ENCODE data around the gene DIDO1.

DNA sequence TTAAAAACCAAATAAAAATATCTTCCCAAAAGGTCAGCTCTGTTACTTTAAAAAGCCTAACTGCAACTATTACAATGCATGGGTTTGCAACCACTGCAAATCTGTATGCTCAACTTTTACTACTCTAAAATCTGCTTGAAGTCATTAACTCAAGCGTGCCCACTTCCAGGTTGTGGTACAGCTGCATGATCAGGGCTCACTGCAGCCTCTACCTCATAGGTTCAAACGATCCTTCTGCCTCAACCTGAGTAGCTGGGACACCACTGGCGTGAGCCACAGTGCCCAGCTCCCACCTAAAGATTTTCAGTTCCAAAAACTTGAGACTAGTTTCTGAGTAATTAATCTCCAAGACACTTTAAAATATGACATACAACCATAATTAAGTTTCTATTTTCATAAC lies 8.2 kb downstream of the DIDO1 start:
- TF ChIP-seq, protein P1, sequence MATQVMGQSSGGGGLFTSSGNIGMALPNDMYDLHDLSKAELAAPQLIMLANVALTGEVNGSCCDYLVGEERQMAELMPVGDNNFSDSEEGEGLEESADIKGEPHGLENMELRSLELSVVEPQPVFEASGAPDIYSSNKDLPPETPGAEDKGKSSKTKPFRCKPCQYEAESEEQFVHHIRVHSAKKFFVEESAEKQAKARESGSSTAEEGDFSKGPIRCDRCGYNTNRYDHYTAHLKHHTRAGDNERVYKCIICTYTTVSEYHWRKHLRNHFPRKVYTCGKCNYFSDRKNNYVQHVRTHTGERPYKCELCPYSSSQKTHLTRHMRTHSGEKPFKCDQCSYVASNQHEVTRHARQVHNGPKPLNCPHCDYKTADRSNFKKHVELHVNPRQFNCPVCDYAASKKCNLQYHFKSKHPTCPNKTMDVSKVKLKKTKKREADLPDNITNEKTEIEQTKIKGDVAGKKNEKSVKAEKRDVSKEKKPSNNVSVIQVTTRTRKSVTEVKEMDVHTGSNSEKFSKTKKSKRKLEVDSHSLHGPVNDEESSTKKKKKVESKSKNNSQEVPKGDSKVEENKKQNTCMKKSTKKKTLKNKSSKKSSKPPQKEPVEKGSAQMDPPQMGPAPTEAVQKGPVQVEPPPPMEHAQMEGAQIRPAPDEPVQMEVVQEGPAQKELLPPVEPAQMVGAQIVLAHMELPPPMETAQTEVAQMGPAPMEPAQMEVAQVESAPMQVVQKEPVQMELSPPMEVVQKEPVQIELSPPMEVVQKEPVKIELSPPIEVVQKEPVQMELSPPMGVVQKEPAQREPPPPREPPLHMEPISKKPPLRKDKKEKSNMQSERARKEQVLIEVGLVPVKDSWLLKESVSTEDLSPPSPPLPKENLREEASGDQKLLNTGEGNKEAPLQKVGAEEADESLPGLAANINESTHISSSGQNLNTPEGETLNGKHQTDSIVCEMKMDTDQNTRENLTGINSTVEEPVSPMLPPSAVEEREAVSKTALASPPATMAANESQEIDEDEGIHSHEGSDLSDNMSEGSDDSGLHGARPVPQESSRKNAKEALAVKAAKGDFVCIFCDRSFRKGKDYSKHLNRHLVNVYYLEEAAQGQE (IDR thresholded peaks at IDR 0.05; ENCODE audit: insufficient read depth in 1 of 2, low read depth in 2 of 2, low read length in 2 of 2), result no peak
- TF ChIP-seq POLR2AphosphoS5 (IDR thresholded peaks at IDR 0.05; ENCODE audit: low read depth, low read length) (no peak), TAF1 (IDR thresholded peaks at IDR 0.05; ENCODE audit: borderline replicate concordance, insufficient read depth, low read length) (no peak), SIN3A (IDR thresholded peaks at IDR 0.05; ENCODE audit: borderline replicate concordance, insufficient read depth, low read length) (no peak), FOXP2 (optimal IDR thresholded peaks at IDR 0.05; ENCODE audit: borderline replicate concordance, extremely low read depth, extremely low read length, insufficient read depth) (no peak)
